HG03060 (cell line): ENCODE data around the gene NBPF6.
"Not testable (repeated sequence)": the region's sequence is repeated elsewhere in the genome, so short reads cannot be mapped to it uniquely, and the experiment has no call there.

ENCODE experiments used
- ATAC-seq: cut with Tn5 transposase; IDR thresholded peaks from one replicate; pipeline ENCODE4 v1.9.1; 2021; ENCODE audit warnings: low read depth, moderate number of reproducible peaks; ENCODE audit not compliant: unreplicated experiment

The NBPF6 gene, protein sequence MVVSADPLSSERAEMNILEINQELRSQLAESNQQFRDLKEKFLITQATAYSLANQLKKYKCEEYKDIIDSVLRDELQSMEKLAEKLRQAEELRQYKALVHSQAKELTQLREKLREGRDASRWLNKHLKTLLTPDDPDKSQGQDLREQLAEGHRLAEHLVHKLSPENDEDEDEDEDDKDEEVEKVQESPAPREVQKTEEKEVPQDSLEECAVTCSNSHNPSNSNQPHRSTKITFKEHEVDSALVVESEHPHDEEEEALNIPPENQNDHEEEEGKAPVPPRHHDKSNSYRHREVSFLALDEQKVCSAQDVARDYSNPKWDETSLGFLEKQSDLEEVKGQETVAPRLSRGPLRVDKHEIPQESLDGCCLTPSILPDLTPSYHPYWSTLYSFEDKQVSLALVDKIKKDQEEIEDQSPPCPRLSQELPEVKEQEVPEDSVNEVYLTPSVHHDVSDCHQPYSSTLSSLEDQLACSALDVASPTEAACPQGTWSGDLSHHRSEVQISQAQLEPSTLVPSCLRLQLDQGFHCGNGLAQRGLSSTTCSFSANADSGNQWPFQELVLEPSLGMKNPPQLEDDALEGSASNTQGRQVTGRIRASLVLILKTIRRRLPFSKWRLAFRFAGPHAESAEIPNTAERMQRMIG

DNA sequence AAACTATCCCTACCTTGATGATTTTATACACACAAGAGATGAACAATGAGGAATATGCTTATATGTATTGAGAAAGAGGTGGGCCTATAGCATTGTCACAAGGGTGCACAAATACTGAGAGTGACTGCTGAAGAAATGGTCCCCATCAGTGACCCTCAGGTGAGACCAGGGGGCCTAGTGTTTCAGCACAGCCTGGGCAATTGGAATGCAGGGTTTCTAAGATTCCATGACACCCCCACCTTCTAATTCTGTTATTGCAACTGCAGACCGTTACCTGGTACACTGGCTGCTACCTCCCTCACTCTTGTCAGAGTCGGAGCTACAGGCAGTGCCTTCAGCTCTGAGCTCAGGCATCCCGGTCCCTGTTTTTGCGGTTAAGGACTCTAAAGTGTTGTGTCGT is at the start of gene NBPF6:
Gene NBPF6, plus strand, starts transcription at position 301 of the 400 bp plus-strand sequence. CDS start 259 bp downstream, outside the sequence.
- not testable (repeated sequence) for ATAC-seq

DNA sequence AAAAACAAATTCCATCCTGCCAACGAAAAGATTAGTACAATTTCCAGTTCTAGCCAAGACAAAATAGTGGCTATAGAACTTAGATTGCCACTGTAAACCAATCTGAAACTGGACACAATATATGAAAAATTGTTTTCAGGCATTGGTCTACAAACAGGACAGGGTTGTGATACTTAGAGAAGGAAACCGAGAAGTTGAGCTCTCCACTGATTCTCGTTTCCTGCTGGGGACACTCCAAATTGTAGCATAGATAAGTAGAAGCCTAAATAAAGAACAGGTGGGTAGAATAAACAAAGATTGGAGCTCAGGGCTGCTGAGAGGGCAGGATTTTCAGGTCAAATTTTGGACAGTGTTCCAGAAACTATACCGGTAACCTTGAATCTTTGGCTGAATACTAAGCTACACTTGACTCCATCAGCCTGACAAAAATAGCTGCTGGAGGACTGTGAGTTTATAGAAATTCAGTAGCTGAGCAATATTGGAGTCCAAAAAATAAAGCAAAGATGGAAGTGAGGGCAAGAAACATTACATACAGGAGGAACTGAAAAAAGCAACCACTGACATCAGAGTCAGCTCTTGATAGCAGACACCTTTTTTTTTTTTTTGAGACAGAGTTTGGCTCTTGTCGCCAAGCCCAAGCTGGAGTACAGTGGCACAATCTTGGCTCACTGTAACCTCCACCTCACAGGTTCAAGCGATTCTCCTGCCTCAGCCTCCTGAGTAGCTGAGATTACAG is 38.9 kb upstream of the NBPF6 start:
- ATAC-seq, result not testable (repeated sequence)

DNA sequence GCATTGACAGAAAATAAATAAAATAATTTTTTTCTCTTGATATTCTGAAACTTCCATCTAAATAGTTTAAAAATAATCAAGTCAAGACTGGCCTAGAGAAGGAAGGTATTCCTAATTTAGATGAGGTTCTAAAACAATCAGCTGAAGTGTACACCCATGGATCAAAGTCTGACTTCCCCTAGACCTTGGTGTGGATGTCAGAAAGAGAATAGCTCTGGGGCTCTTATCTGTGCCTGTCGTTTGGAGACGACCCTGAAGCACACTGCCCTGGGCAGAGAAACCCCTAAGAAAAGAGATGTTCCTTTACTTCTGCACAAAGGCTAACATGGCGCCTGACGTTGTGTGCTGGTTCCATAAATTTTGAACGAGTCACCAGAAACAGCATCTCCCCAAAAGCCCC is 30.0 kb upstream of the NBPF6 start:
- ATAC-seq, result not testable (repeated sequence)

DNA sequence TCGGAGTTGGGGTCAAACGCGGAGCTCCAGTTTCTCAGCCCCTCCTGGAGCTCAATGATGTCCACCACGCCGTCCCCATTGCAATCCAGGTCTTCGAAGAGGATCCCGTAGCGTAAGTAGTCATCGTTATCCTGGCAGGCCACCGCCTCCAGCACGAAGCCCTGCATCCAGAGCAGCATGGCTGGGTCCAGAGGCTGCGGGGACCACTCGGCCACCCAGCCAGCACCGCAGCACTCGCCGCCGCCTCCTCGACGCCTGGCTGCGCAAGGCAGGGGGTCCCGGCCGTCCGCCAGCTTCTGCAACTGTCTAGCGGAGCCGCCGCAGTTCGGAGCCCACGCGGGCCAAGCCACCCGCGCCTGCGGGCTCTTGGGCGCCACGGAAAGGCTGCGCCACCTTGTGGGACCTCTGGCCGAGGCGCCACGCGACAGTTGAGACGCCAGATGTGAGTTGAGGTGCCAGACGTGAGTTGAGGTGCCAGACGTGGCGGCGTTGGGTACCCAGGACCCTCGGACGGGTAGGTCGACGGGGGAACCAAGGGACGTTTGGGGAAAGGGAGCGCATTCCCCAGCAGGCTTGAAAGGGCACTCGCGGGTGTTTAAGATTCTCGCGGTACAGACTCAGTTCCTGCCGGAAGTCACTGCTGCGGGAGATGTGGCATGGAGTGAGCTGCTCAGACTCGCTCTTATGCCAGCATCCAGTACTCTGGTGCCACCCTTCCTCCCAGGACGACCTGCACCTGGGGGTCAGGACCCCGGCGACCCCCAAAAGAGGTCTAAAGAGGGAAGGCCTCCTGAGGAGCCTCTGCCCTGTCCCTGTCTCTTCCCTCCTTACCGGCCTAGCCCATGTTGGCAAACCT is 28.9 kb upstream of the NBPF6 start:
- ATAC-seq, result not testable (repeated sequence)

DNA sequence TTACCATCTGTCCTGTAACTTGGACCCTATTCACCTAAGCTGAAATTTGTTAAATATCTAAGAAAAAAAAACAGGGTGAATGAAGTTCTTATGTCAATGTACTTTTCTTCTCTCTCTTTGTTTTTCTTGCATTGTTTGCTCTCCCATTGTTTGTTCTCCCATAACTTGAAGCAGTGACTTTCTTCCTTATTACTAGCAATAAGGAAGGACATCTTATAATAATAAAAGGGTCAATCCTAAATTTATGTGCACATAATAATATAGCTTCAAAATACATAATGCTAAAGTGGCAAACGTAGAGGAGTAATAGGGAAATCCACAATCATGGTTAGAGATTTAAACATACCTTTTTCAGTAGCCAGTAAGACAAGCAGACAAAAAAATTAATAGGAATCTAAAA is 23.3 kb upstream of the NBPF6 start:
- ATAC-seq, result not testable (repeated sequence)

DNA sequence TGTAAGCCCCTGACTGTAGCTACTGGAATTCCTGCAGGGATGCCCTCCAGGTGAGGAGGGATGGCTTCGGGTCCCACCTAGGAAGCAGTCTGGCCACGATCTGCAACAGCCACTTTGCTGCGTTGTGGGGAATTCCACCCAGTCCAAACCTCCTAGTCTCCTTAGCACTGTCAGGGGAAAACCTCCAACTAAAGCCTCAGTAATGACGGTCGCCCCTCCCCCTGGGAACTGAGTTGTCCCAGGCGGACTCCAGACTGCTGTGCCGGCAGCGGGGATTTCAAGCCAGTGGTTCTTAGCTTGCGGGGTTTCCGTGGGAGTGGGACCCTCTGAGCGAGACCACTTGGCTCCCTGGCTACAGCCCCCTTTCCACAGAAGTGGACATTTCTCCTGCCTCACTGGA is 18.1 kb upstream of the NBPF6 start:
- not testable (repeated sequence) for ATAC-seq

DNA sequence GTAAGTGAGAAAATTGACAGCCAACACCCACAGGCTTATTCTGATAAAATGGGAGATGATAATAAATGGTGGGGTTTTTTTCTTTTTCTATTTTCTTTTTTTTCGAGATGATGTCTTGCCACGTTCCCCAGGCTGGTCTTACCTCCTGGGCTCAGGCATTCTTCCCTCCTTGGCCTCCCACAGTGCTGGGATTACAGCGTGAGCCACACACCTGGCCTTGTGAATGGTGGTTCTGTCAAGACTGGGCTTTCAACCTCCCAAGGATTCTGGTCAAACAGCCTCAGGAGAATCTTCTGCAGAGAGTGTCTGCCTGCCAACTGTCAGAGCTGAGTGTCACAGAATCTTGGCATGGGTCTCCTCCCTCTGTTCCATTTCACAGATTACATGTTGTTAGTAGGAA is 16.7 kb upstream of the NBPF6 start:
- not testable (repeated sequence) for ATAC-seq

DNA sequence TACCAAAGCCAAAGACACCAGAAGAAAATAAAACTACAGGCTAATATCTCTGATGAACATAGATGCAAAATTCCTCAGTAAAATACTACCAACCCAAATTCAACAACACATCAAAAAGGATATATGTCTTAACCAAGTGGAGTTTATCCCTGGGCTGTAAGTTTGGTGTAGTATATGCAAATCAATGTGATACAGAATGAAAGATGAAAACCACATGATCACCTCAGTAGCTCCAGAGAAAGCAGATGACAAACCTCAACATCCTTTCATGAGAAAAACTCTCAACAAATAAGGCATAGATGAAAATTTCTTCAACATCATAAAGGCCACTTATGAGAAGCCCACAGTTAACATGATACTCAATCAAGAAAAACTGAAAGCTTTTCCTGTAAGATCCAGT is 11.6 kb upstream of the NBPF6 start:
- peak; percentile 88 for ATAC-seq

DNA sequence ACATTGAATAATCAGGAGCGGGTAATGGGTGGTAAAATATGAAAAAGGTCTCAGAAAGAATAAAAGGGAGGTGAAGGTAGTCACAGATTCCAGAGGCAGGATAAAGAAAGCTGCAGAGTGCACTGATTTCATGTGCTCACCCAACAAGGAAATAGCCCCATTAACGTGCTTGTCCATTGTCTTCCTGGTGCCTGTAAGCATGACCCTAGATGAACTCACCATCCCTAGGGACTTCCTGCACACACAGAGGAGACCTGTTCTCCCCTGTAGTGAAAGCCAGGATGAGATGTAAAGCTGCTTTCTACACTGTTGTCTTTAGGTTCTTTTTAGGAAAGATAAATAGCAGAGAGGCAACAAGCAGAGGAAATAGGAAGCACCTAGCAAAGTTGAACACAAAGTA is 4.4 kb downstream of the NBPF6 start:
- not testable (repeated sequence) for ATAC-seq

DNA sequence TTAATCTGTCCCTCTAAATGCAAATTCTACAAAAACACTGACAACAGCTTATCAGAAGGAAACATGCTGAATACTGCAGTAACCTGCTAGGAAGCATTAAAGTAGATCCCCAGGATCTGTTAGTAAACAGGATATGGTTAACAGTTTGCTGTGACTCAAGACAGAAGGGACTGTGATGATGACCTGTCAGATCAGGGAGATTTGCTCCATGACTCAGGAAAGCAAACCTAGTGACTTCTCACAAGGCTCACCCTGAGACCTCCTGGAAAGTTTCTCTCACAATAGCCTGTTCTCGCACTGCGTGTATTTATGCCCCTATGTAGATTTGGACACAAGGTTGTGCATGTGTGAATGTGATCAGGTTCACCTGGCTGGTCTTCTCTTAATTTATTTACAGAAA is 8.5 kb downstream of the NBPF6 start:
- not testable (repeated sequence) for ATAC-seq

DNA sequence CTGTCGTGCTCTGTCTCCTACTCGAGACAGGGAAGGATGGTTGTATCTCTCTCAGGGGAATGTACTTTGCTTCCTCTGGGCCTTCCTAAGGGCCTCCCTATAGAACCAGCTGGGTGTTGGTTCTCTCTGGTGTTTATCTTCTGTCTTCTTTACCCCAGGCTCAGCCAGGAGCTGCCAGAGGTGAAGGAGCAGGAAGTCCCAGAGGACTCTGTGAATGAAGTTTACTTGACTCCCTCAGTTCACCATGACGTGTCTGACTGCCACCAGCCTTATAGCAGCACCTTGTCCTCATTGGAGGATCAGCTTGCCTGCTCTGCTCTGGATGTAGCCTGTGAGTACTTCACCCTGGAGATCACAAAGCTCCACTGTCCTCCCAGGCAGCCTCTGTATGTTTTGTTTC is 11.6 kb downstream of the NBPF6 start:
- not testable (repeated sequence) for ATAC-seq

DNA sequence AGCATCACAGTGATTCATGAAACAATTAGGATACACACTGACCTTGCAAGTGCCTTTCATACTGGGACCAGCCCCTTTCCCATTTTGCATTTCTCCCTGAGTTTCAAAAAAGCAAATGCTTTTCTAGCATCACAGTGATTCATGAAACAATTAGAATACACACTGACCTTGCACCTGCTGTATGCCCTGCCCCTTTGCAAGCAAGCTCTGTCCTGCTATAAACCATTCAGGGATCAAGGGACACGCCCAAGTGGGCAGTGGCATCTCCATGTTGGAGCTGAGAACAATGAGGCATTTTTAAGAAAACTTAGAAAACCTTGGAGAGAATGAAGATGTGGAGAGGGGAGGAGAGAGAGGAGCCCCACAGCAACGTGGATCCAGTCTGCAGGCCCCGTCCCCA is 13.8 kb downstream of the NBPF6 start:
- ATAC-seq, result not testable (repeated sequence)

DNA sequence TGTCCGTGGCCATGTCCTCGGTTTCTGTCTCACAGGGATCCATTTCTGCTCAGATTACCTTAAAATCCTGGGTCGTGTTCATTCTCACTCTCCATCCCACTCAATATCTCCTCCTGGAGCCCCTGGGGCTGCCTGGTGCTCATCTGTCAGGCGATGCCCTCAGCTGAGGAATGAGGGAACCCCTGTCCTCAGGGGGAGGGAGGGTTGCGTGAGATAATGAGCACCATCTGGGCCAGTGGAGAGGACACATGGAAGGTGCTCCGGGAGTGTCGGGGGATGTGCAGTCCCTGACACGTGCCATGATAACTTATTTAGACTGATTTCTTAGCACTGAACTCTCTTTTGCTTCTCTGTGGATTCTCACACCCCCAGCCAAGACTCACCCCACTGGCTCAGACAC is 16.0 kb downstream of the NBPF6 start:
- ATAC-seq, result not testable (repeated sequence)

DNA sequence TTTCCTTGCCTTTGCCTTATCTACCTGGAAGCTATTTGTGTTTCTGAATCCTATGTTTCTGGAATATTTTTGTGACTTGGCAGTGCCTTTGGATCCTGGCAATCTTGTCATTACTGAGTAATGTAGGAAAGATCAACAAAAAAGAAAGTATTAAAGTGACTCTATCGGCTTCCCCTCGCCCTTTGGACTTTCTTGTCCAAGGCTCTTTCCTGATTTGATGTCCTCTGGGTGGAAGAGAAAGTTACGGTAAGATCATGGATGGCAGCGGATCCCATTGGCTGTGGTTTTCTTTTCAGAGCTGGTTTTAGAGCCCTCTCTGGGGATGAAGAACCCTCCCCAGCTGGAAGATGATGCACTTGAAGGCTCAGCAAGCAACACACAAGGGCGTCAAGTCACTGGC is 17.0 kb downstream of the NBPF6 start:
- not testable (repeated sequence) for ATAC-seq

DNA sequence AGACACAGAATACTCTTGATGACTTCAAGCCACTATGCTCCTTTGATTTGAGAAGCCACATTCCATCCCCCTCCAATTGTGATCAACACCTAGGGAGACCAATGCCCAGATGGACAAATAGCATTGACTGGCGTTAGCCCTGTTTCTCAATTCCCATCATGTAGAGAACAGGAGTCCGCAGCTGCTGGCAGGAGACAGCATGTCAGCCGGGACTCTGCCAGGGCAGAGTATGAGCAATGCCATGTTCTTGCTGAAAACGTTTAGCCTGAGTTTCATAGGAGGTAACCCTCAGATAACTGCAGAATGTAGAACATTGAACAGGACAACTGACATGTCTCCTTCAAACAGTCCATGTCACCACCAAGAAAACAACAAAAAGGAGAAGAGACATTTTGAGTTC is 20.6 kb downstream of the NBPF6 start:
- not testable (repeated sequence) for ATAC-seq

DNA sequence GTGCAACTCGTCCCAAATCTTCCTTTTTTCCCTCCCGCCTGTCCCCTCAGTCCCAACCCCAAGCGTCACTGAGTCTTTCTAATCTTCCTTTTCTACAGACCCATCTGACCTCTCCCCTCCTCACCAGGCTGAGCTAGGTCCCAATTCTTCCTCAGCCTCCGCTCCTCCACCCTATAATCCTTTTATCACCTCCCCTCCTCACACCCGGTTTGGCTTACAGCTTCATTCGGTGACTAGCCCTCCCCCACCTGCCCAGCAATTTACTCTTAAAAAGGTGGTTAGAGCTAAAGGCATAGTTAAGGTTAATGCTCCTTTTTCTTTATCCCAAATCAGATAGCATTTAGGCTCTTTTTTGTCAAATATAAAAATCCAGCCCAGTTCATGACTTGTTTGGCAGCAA is 24.4 kb downstream of the NBPF6 start:
- not testable (repeated sequence) for ATAC-seq

DNA sequence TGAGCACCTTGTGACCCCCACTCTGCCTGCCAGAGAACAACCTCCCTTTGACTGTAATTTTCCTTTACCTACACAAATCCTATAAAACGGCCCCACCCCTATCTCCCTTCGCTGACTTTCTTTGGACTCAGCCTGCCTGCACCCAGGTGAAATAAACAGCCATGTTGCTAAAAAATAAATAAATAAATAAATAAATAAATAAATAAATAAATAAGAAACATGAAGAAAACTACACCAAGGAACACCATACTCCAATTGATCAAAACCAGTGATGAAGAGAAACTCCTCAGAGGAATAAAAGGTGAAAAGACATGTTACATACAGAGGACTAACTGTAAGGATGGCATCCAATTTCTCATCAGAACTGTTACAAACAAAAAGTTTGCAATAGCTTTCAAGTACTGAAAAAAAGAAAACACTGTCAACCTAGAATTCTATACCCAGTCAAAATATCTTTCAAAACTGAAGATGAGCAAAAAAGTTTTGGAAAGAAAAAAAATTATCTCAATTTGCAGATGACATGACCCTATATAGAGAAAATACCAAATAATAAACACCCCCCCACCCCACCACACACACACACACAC is 28.4 kb downstream of the NBPF6 start:
- no peak for ATAC-seq

DNA sequence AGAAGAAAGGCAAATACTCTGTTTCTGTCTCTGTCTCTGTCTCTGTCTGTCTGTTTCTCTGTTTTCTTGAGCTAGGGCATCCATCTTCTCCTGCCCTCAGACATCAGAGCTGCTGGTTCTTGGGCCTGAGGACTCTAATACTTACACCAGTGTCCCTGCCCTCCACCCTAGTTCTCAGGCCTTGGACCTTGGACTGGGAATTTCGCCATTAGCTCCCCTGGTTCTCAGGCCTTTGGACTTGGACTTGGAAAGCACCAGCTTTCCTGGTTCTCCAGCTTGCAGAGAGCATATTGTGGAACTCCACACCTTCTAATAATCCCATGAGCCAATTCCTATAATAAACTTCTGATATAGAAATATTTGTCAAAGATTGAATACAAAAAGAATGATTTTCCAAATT is 32.6 kb downstream of the NBPF6 start:
- no peak for ATAC-seq

DNA sequence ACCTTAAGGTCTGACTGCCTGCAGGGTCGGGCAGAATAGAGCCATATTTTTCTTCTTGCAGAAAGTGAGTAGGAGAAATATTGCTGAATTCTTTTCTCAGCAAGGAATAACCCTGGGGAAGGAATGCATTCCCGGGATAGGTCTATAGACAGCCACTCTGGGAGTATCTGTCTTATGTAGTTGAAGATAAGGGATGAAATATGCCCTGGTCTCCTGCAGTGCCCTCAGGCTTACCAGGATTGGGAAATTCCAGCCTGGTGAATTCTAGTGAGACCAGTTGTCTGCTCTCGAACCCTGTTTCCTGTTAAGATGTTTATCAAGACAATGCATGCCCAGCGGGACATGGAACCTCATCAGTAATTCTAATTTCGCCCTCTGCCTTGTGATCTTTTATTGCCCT is 35.8 kb downstream of the NBPF6 start:
- ATAC-seq, result not testable (repeated sequence)

DNA sequence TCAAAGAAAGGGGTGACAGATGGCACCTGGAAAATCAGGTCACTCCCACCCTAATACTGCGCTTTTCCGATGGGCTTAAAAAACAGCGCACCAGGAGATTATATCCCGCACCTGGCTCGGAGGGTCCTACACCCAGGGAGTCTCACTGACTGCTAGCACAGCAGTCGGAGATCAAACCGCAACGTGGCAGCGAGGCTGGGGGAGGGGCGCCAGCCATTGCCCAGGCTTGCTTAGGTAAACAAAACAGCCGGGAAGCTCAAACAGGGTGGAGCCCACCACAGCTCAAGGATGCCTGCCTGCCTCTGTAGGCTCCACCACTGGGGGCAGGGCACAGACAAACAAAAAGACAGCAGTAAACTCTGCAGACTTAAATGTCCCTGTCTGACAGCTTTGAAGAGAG is 36.6 kb downstream of the NBPF6 start:
- ATAC-seq, result not testable (repeated sequence)
